HG02571 (cell line): ENCODE data around the gene OR2T6.
"Not testable (repeated sequence)": the region's sequence is repeated elsewhere in the genome, so short reads cannot be mapped to it uniquely, and the experiment has no call there.

Experiments used
- ATAC-seq: cut with Tn5 transposase; IDR thresholded peaks from one replicate; pipeline ENCODE4 v1.9.1; 2021; ENCODE audit warnings: mild to moderate bottlenecking, moderate library complexity; ENCODE audit not compliant: unreplicated experiment

Gene OR2T6, protein sequence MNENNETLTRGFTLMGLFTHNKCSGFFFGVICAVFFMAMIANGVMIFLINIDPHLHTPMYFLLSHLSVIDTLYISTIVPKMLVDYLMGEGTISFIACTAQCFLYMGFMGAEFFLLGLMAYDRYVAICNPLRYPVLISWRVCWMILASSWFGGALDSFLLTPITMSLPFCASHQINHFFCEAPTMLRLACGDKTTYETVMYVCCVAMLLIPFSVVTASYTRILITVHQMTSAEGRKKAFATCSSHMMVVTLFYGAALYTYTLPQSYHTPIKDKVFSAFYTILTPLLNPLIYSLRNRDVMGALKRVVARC

DNA sequence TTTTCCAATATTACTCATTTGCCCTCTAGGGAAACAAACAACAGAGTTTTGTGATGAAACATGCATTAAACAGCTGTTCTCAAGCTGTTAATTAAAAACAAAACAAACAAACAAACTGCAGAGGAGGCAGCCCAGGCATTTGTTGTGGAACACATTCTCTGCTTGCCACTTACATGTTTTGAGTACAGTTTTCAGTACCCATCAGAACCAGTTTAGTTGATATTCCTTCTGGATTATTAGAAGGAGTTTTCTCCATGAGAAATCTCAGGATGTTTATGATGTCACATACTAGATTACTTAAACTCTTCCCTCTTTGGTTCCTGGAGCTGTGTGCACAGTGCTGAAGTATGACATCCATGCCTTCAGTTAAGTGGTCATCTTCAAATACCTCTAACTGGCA, at the start of gene OR2T6:
Gene OR2T6, plus strand, starts transcription at position 301 of the 400 bp plus-strand sequence. CDS start 11,863 bp downstream, outside the sequence.
- no peak for ATAC-seq

DNA sequence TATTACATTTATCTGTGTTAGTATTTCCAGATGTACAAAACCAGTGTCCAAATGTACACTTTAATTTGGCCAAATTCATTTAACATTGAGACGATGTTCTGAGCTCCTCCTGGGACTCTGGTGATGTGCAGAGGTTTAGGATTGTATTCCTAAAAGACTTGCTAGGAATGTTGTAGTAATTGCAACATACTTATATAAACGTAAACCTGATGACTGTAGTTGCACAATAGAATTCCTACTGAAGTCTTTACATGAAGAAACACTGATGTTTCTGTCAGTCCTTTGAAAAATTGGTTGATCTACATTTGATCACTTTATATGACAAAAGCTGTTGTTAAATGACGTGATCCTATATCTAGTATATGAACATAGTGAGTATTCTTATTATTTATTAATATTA, 32.1 kb upstream of the OR2T6 start:
- no peak for ATAC-seq

GRCh38 chr1:248348475-248348874, 27.1 kb upstream of the OR2T6 start, which contains the start of gene OR14C36:
OR14C36 (plus strand) TSS chr1:248348775; CDS start chr1:248348775, 0 bp downstream.
- no peak for ATAC-seq

DNA sequence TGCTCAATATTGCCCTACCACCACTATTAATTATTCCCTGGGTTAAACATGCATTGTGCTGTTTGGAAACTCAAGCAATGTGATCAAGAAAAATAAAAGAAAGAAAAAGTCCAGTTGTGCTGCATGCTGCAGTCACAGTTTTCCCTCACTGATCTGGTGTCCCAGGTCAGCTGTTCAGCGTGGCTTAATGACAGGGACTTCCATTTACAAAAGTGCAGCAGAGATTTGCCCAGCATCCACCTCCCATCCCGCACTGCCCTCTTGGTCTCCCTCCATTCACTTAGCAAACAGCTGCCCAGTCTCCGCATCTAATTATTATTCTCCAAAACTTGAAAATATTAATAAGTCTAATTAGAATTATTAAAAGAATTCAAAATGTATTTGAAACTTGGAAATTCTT, 16.1 kb upstream of the OR2T6 start:
- ATAC-seq = no peak

DNA sequence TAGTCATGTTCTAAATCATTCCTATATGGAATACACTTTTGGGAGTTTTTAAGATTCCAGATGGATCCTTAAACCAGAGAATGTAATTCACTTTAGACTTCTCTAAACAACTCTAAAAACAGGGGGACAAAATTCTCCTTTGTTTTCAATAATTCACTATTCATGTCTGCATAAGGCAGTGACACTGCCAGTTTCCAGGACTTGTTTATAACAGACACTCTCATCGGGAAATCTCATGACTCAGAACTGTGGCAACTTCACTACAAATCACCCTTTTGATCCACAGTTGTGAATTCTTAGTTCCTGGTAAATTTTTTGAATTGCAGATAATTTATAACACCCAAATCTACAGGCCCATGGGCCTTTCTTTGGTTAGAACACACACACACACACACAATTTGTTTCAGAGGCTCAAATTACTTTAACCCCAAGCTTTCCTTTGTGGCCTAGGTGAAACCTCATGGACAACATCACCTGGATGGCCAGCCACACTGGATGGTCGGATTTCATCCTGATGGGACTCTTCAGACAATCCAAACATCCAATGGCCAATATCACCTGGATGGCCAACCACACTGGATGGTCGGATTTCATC, 14.3 kb upstream of the OR2T6 start, which contains the start of gene OR2T4:
Gene OR2T4, plus strand, starts transcription at position 545 of the 595 bp plus-strand sequence. Its CDS starts 0 bp downstream, at position 545.
- no peak for ATAC-seq

- no peak for ATAC-seq
These were observed 8.9 kb upstream of the OR2T6 start for GRCh38 chr1:248366609-248367008.

DNA sequence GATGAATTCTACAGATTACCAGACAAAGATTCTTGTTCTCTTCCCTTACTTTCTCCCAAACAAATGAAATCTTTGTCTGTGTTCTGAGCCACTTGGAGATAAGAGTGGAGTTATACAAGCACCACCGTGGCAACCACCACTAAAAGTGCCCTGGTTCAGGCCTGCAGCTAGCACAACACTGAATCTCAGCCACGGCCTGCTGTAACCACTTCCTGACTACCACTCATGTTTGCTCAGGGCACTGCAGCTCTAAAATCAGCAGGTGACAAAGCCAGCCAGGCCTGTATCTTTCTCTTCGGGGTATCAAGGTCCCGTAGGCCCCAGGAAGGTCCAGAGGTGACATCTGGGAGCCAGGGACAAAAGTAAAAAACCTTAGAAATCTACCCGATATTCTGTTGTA, 3.2 kb upstream of the OR2T6 start:
- no peak for ATAC-seq

GRCh38 chr1:248373761-248374160, 1.8 kb upstream of the OR2T6 start:
- ATAC-seq = no peak

GRCh38 chr1:248376916-248377315, 1.4 kb downstream of the OR2T6 start:
- no peak for ATAC-seq

GRCh38 chr1:248380854-248381253, 5.3 kb downstream of the OR2T6 start:
- ATAC-seq = no peak

GRCh38 chr1:248388426-248388825, 12.9 kb downstream of the OR2T6 start:
- ATAC-seq = no peak

DNA sequence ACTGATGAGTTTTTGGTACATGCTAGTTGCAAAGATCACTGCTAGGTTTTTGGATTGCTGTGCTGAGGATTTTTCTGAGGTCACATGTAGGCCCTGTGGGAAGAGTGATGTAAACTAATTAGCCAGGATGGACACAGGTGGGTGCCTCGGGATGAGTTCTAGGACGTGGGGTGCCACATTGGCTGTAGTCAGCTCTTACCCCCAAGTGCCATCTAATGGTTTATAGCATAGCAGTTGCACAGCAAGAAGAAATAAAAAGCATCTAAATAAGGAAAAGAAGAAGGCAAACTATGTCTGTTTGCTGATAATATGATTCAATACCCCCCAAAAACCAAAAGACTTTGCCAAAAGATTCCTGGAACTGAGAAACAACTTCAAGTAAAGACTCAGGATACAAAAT, 17.5 kb downstream of the OR2T6 start:
- ATAC-seq = no peak

- no peak for ATAC-seq
These were observed 27.2 kb downstream of the OR2T6 start, which contains the start of gene OR2T1 for GRCh38 chr1:248402748-248403147. OR2T1 (plus strand) TSS chr1:248403048; CDS start chr1:248406148, 3,100 bp downstream.

DNA sequence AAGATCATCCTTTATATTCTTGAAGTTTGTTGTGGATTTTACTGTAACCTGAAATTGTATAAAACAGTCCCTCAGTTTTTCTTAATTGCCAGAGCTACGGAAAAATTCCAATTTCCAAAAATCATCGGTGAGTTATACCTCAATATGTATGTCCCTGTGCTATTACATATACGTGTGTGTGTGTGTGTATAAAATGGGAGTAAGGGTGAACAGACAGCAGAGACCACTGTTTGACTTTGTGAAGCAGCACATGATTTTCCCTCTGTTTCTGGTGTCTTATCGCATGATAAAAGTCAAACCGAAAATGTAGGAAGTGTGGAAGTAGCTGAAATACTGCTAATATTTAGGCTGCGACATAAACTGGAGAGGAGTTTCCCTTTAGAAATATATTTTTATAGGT, 28.5 kb downstream of the OR2T6 start:
- ATAC-seq = no peak

GRCh38 chr1:248406721-248407692, 31.5 kb downstream of the OR2T6 start:
- no peak for ATAC-seq

DNA sequence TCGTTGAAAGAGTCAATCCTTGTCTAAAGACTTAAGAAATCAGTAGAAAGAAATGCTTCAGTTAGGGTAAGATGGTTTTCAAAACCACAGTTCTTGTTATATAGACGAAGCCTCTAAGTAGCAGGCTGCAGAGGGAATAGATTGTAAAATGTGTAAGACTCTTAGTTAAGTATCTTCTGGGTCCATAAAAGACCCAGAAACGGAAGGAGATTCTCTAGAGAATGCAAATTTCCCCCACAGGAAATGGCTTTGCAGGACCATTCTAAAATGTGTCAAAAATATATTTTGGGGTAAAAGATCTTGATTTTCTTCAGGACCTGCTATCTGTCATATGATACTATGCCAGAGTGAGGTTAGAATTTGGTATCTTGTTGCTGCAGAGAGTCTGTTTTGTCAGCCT, 40.7 kb downstream of the OR2T6 start:
- ATAC-seq = no peak

DNA sequence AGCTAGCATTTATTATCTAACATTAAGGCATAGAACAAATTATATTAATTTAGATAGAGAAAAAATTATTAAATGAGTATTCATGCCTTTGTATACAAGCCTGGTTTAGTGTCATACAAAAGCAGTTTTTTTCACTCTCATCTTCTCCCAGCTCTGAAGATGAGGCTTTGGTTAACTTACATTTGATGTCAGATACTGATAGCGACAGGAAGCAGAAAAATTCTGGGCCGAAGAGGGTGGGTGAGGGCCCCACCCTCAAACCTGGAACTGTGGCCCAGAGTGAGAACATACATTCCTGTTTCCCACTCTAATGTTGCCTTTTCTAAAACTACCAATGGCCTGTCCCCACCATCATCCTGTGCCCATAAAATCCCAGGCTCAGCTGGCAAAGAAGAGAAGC, 42.3 kb downstream of the OR2T6 start:
- no peak for ATAC-seq

- no peak for ATAC-seq
These were observed 45.8 kb downstream of the OR2T6 start for GRCh38 chr1:248421384-248421783.

- peak; percentile 41 for ATAC-seq
These were observed 52.1 kb downstream of the OR2T6 start for GRCh38 chr1:248427526-248428191.

- ATAC-seq = peak; percentile 95
These were observed 52.6 kb downstream of the OR2T6 start for GRCh38 chr1:248428192-248428533.

DNA sequence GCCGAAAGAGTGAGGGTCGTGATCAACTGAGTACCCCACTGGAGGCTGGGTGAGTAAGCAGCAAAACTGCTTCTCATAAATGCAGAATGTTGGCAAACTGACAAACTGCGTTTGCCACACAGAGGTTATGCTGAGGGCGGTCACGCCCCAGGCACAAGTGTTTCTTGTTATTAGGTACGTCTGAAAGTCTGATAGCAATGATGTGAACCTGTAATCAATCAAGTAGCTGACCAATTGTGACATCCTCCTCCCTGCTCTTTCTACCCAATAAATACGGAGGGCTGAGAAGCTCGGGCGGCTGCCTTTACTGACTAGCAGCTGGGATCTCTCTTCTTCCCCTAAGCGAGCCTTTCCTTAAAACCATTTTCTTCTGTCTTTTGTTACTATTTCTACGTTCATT, 56.1 kb downstream of the OR2T6 start:
- not testable (repeated sequence) for ATAC-seq
